Fibroblast of lung (primary cell): ENCODE results near the gene TMEM161A. TPM values are rescaled to one million over a fixed set of nuclear protein-coding genes. Genes with fewer than 3 reads are reported as not detected.

Experiments used
- DNase-seq, 2 donors: peaks; one replicate each; pipeline versions ENCODE4 v3.0.0 to v3.0.0-alpha.2; 2010; ENCODE audit warnings: low read depth in 2 of 2
- H2AFZ ChIP-seq: 2 replicates; pipeline ENCODE4 v1.5.1; 2012; ENCODE audit warnings: low read length, control low read depth, inconsistent platforms
- H3K27ac ChIP-seq: 2 replicates; pipeline ENCODE4 v1.5.1; 2011; ENCODE audit warnings: low read length, control low read depth; ENCODE audit not compliant: insufficient read depth
- H3K27me3 ChIP-seq: 2 replicates; pipeline ENCODE4 v1.5.1; 2011; ENCODE audit warnings: mild to moderate bottlenecking, low read length; ENCODE audit not compliant: control insufficient read depth, insufficient read depth
- H3K36me3 ChIP-seq: 2 replicates; pipeline ENCODE4 v1.5.1; 2011; ENCODE audit warnings: low read length; ENCODE audit not compliant: control insufficient read depth, insufficient read depth
- H3K4me1 ChIP-seq: 2 replicates; pipeline ENCODE4 v1.5.1; 2011; ENCODE audit warnings: low read length; ENCODE audit not compliant: control insufficient read depth, insufficient read depth; ENCODE audit errors: extremely low read depth
- H3K4me2 ChIP-seq: 2 replicates; pipeline ENCODE4 v1.5.1; 2011; ENCODE audit warnings: low read length, control low read depth; ENCODE audit not compliant: insufficient read depth; ENCODE audit errors: extremely low read depth
- H3K4me3 ChIP-seq, 4 experiments: fragments of 200-600 bp in 1 of 4; sonication (generic) in 1 of 4; replicated peaks in 1 of 4; 2 replicates each; pipeline ENCODE4 v1.5.1; 2011 to 2016; ENCODE audit warnings: low read length in 4 of 4, low read depth in 3 of 4, mild to moderate bottlenecking in 3 of 4, control low read depth in 2 of 4, inconsistent platforms in 1 of 4, mixed read lengths in 1 of 4; ENCODE audit not compliant: insufficient read depth in 1 of 4; ENCODE audit errors: control extremely low read depth in 1 of 4
- H3K79me2 ChIP-seq: 2 replicates; pipeline ENCODE4 v1.5.1; 2012; ENCODE audit warnings: mild to moderate bottlenecking, low read length, inconsistent platforms; ENCODE audit not compliant: control insufficient read depth, insufficient read depth
- H3K9ac ChIP-seq: 2 replicates; pipeline ENCODE4 v1.5.1; 2011; ENCODE audit warnings: mild to moderate bottlenecking, low read length, control low read depth; ENCODE audit not compliant: insufficient read depth
- H3K9me3 ChIP-seq: 2 replicates; pipeline ENCODE4 v1.5.1; 2012; ENCODE audit warnings: low read depth, low read length; ENCODE audit not compliant: control insufficient read depth, insufficient read depth
- H4K20me1 ChIP-seq: 2 replicates; pipeline ENCODE4 v1.5.1; 2011; ENCODE audit warnings: low read length; ENCODE audit not compliant: control insufficient read depth, insufficient read depth; ENCODE audit errors: extremely low read depth
- CTCF ChIP-seq, 2 donors: IDR thresholded peaks in 1 of 2; conservative IDR thresholded peaks in 1 of 2; 1 replicate in 1 of 2; 2 replicates in 1 of 2; pipeline ENCODE4 v1.5.1; 2011 to 2012; ENCODE audit warnings: low read length in 2 of 2, control low read depth in 1 of 2, inconsistent platforms in 1 of 2, low read depth in 1 of 2, mild to moderate bottlenecking in 1 of 2
- EZH2 ChIP-seq: IDR thresholded peaks from 2 replicates; pipeline ENCODE4 v1.5.1; 2012; ENCODE audit warnings: low read length, control low read depth, mild to moderate bottlenecking; ENCODE audit errors: missing control alignments
- polyA plus RNA-seq, 2 donors: library from polyadenylated mRNA; depleted of rRNA in 1 of 2; stranded (reverse) in 1 of 2; unstranded in 1 of 2; fragments of >200 nt; gene quantifications; 2 replicates each; pipeline ENCODE4 v1.2.1, GENCODE V29; 2011 to 2012; ENCODE audit warnings: missing spikeins in 1 of 2
- total RNA-seq: library from RNA; depleted of rRNA; stranded (reverse); fragments of >200 nt; gene quantifications from 2 replicates; pipeline ENCODE4 v1.2.1, GENCODE V29; 2014

Gene TMEM161A
- total and polyA plus RNA-seq, 2 donors (not counting 1 experiment from before 2014, with no cell fraction given) = 9.4 to 23.8 TPM

GRCh38 chr19:19157808-19158207 is 19.5 kb upstream of the TMEM161A start:
- no peaks in the 10 kb centered on the region for H3K9me3 ChIP-seq
- no peak overlapping the region for H2AFZ ChIP-seq
- DNase-seq = no peak
- H3K79me2 ChIP-seq = no peaks in the 10 kb centered on the region
- no peaks in the 10 kb centered on the region for H3K36me3 ChIP-seq
- H3K4me2 ChIP-seq = no peak overlapping the region
- no peak overlapping the region for H3K9ac ChIP-seq
- no peaks in the 10 kb centered on the region for H3K27me3 ChIP-seq
- no peaks in the 10 kb centered on the region for H3K4me1 ChIP-seq
- no peak overlapping the region for H3K4me3 ChIP-seq
- H4K20me1 ChIP-seq = no peaks in the 10 kb centered on the region
- H3K27ac ChIP-seq = no peak overlapping the region
- no peak for TF ChIP-seq EZH2
- no peak for TF ChIP-seq CTCF (conservative IDR thresholded peaks at IDR 0.05 in 1 of 2, IDR thresholded peaks at IDR 0.05 in 1 of 2; ENCODE audit: low read depth in 1 of 2, low read length in 2 of 2)

GRCh38 chr19:19155495-19156219 is 17.4 kb upstream of the TMEM161A start:
- no peaks in the 10 kb centered on the region for H3K4me1 ChIP-seq
- no peaks in the 10 kb centered on the region for H4K20me1 ChIP-seq
- H3K27me3 ChIP-seq = no peaks in the 10 kb centered on the region
- no peaks in the 10 kb centered on the region for H3K79me2 ChIP-seq
- H3K27ac ChIP-seq = no peak overlapping the region
- H3K9me3 ChIP-seq = no peaks in the 10 kb centered on the region
- H3K4me2 ChIP-seq = no peak overlapping the region
- H3K4me3 ChIP-seq = no peak overlapping the region
- no peak overlapping the region for H2AFZ ChIP-seq
- DNase-seq = no peak
- no peak overlapping the region for H3K9ac ChIP-seq
- no peaks in the 10 kb centered on the region for H3K36me3 ChIP-seq
- TF ChIP-seq EZH2 = no peak
- TF ChIP-seq CTCF (conservative IDR thresholded peaks at IDR 0.05 in 1 of 2, IDR thresholded peaks at IDR 0.05 in 1 of 2; ENCODE audit: low read depth in 1 of 2, low read length in 2 of 2) = no peak

GRCh38 chr19:19154768-19155494 is 16.7 kb upstream of the TMEM161A start:
- Histone ChIP-seq H3K9me3 (no peaks in the 10 kb centered on the region), H4K20me1 (no peaks in the 10 kb centered on the region), H3K4me2 (no peak overlapping the region), H3K36me3 (no peaks in the 10 kb centered on the region), H3K27ac (no peak overlapping the region), H3K27me3 (no peaks in the 10 kb centered on the region), H3K4me3 (no peak overlapping the region), H3K79me2 (no peaks in the 10 kb centered on the region), H2AFZ (no peak overlapping the region), H3K9ac (no peak overlapping the region), H3K4me1 (no peaks in the 10 kb centered on the region)
- no peak for DNase-seq
- TF ChIP-seq CTCF (conservative IDR thresholded peaks at IDR 0.05 in 1 of 2, IDR thresholded peaks at IDR 0.05 in 1 of 2; ENCODE audit: low read depth in 1 of 2, low read length in 2 of 2) (no peak), EZH2 (no peak)
